HG03108 (cell line): Measurements from ENCODE around the gene ARL2BP.
"Not testable (repeated sequence)": the region's sequence is repeated elsewhere in the genome, so short reads cannot be mapped to it uniquely, and the experiment has no call there.

Source experiments
- ATAC-seq: cut with Tn5 transposase; IDR thresholded peaks from one replicate; pipeline ENCODE4 v1.9.1; 2021; ENCODE audit warnings: moderate library complexity; ENCODE audit not compliant: unreplicated experiment

Gene ARL2BP

DNA sequence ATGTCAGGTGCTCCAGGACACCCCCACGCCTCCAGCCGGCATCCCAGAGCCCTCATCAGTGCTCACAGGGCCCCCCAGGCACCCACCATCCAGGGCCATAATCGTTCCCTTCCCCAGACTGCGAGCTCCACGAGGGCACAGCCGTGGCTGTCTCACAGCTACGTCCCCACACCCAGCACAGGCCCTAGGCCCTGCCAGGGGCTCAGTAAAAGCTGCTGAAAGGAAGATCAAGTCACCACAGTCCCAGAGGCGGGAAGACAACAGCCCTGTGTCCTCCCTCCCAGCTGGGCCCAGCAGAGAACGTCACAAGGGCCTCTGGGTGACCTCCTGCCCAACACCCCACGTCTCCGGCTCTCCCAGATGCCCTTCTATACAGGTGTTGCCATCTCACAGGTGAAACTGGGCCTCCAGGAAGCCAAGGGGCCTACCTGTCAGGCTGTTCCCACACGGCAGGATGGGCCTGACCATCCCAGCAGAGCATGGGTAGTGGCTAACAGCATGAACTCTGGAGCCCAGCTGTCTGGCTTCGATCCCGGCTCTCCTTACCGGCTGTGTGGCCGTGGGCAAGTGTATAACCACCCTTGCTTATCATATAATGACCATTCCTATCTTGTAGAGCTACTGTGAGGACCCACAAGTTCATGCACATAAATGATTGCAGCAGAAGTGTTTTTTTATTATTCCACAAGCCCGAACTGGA lies 17.9 kb downstream of the ARL2BP start:
- ATAC-seq: no peak

DNA sequence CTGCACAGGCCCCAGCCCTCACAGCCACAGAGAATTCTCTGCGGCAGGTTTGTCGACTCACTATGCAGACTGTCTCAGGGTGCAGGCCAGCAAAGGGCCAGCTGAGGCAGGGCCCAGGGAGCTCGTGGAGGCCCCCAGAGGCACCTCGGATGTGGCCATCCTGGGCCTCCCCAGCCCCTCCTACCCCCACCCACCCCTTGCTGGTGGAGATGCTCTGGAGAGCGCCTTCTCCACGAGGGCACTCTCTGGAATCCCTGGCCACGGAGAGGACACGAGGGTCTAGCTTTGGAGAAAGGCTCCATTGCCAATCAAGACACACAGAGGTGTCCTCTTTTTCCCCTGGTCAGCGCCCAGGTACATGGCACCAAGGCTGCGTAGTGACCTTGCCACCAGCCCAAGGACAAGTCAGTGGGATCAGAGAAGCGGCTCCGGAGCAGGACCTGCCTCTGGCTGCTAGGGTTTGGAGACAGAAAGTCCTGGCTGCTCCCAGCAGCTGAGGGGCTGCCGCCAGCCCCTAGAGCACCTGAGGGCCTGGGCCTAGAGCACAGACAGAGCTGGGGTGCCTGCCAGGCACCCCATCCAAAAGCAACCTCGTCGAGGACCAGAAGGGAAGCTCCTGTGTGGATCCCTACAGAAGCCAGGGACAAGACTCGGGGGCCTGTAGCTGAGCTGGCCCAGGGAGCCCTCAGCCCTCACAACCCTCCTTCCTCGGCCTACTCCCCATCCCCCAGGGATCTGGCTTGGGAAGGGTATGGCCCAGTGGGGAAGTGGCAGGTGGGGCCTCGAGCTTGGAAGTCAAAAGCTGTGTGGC lies 18.7 kb downstream of the ARL2BP start:
- ATAC-seq: no peak

DNA sequence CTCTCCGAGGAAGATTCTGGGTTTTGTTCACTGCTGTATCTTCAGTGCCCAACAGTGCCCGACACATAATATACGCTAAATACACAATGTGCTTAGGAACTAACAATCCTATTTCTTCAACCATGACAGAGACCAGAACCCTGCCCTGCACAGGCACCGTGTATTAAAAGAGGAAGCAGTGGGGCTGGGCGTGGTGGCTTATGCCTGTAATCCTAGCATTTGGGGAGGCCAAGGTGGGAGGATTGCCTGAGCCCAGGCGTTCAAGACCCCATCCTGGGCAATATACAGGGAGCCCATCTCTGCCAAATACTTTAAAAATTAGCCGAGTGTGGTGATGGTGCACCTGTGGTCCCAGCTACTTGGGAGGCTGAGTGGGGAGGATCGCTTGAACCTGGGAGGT lies 19.3 kb downstream of the ARL2BP start:
- no peak for ATAC-seq

DNA sequence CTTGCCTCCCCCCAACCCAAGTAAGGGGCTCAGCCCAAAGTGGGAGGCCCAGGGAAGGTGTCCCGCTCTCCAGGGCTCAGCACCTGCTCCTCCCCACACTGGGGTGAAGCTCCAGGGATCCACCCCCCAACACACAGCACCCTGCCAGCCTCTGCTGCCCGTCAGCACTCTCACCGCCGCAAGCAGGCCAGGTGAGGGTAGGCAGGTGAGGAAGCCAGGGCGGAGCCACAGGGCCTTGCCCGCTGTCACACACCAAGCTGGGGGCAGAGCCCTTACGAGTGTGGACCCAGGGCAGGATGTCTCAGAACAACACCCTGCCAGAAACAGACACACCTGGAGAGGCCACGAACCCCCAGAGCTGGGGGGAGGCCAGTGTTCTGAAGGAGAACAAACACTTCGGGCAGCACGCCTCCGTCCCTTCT lies 19.9 kb downstream of the ARL2BP start:
- no peak for ATAC-seq

DNA sequence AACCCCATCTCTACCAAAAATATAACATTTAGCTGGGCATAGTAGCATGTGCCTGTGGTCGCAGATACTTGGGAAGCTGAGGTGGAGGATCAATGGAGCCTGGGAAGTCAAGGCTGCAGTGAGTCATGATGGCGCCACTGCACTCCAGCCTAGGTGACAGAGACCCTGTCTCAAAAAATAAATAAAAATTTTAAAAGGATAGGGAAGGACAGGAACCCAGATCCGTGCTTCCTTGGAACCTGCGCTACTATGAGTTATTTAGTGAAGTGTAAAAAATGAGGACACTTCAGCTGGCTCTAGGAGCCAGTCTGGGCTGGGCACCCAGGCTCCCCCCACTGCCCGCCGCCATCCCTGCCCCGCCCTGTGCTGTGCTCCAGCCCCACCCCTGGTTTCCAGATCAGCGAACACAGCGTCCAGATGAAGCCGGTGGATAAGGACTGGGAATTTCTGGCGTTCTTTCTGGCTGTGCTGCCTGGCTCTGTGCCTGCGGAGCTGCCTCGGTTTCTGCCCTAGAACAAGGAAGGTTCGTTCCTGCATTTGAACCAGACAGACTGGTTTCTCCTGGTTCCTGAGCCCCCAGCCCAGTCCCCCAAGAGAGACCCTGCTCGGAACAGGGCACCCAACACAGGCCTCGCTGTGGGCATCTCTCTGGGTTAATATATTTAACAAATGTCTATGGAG lies 20.9 kb downstream of the ARL2BP start:
- ATAC-seq: no peak

DNA sequence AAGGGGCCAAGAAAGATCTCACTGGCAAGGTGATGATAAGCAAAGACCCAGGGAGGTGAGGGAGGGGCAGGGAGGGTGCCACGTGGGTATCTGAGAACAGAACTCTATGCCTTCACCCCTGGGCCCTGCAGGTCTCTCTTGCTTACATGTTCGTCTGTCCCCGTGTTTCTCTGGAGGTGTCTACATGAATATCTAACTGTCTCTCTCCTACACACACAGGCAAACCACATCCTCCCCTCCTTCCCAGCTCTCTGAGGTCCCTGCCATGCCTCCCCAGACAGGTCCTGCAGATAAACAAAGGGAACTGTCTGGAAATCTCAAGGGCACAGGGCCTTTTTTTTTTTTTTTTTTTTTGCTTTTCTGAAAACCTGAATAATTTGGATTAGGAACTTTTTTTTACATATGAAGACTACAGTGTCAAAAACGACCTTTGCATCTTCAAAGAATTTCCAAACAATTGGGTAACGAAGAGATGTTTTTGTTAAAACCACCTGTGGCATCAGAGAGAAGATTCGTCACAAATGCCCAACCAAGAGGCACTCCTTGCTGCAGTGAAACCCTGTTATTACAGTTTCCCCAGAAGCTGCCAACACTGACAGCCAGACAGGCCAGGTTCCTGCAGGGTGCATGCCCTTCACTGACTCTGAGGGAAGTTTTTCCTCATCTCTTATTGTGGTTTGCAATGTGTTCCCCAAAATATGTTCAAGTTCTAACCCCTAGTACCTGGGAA lies 21.6 kb downstream of the ARL2BP start:
- no peak for ATAC-seq

DNA sequence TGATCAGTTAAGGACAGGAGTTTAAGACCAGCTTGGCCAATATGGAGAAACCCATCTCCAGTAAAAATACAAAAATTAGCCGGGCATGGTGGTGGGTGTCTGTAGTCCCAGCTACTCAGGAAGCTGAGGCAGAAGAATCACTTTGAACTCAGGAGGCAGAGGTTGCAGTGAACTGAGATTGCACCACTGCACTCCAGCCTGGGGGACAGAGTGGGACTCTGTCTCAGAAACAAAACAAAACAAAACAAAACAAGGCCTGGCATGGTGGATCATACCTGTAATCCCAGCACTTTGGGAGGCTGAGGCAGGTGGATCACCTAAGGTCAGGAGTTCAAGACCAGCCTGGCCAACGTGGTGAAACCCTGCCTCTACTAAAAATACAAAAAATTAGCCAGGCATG lies 22.3 kb downstream of the ARL2BP start:
- ATAC-seq: not testable (repeated sequence)

DNA sequence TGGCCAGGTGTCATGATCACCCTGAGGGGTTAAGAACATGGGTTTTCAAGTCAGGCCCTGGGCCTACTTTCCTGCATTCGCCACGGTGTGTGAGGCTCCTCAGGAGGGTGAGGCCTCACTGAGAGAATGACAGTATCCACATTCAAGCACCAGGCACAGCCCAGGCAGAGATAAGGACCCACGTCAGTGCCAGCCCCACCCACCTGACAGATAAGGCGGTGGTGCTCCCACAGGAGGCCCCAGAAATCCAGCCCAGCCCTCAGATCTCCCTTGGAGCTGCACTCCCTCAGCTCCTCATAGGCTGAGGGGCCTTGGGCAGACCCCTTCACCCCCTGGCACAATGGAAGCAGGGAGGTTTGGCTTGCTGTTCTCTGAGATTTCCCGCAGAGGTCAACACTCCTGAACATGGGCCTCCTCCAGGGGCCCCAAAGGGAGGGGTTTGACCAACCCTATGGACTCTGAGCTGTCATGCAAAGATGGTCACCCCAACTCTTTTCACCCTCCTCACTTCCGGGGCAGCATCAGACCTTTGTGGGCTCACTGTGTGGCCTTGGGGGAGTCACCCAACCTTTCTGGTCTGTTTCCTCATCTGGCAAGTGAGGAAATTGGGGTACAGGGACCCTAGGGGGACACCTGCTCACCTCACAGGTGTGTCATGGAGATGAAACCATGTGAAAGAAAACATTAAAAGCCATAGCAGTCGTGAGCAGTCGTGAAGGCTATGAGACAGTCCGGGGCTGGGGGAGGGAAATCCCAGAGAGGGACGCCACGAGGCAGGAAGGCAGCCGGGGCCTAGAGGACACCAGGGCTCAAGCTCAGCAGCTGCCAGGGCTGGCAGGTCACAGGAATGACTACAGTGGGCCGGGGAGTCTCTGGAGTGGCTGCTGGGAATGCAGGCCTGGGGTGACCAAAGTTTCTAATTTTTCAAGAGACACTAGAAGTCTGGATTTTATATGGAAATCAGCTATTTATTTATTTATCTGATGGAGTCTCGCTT lies 24.0 kb downstream of the ARL2BP start:
- no peak for ATAC-seq

DNA sequence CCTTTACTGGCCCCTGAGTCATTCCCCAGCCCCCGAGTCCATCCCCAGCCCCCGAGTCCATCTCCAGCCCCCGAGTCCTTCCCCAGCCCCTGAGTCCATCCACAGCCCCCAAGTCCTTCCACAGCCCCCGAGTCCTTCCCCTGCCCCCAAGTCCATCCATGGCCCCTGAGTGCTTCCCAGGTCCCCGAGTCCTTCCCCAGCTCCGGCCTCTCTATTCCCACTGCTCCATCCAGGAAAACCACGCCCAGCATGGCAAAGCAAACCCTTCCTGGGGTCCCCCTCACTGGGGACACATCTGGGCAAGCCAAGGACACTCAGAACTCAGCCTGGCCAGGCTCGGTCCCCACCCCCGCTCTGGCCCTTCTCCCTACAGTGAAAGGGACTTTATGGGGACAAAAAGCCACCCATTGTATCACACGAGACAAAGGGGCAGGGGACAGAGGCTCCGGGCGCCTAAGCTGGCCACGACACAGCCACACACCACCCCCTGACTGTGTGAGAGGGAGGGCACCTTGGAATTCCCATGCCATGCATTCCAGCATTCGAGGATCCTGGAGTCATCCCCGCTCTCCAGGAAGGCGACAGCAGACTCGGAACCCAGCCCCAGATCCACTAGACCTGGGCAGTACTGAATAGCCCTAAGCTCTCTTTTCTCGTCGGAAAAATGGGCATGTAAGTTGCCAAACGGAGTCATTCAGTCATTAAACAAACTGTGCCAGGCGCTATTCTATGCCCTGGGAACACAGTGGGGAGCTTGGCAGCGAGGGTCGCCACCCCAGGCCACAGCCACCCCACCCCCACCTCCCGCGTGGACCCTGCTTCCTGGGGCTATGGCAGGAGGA lies 25.4 kb downstream of the ARL2BP start:
- ATAC-seq: no peak

DNA sequence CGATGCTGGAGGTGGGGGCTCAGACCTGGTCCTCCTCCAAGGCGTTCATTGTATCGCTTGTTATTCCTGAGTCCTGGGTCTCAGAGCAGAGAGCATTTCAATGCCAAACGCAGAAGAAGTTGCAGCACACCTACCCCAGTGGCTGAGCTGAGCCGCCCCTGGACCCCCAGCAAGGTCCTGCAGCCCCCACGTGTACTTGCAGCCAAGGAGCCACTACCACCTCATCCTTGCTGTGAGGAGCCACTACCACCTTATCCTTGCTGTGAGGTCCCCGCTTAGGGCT lies 25.9 kb downstream of the ARL2BP start:
- ATAC-seq: no peak

DNA sequence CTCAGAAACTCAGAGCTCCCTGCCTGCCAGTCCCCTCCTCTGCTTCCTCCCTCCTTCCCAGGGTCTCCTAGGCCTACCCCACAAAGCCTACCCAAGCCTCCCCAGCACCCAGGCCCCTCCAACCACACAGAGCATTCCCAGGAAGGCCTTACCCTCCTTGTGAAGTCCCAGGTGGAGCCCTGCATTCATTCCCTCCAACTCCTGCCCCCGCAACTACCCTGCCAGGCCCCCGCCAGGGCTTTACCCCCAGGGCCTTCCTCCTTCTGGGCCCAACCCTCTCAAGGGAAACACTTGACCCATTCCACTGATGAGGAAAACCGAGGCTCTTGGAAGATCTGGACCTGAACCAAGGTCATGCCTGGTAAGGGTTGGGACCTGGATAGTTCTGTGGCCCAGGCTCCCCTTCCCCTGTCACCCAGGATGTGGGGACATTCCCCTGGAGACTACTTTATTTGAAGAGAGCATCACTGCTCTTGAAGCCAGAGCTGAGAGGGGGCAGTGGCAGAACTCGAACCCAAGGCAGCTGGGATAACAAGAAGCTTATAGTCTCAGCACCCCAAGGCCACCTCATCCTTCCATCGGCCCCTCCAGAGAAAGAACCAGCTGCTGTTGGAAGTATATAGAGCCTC lies 26.9 kb downstream of the ARL2BP start:
- no peak for ATAC-seq

DNA sequence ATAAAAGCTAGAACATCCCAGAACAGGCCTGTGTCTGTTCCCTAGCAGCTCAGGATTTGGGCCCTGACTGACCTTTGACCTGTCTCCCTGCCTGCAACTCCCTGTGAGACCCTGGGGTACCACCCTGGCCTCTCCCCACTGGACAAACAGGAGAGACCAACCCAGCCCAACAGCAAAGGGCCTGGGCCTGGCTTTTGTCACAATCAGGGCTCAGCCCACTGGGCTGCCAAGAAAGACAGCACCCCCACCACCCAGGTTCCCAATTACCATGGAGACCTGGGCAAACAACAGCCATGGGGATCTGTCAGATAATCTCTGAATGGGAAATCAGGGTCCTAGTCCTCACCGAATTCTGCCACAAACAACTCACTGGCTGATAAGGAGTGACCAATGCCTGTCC lies 28.3 kb downstream of the ARL2BP start:
- ATAC-seq: no peak

DNA sequence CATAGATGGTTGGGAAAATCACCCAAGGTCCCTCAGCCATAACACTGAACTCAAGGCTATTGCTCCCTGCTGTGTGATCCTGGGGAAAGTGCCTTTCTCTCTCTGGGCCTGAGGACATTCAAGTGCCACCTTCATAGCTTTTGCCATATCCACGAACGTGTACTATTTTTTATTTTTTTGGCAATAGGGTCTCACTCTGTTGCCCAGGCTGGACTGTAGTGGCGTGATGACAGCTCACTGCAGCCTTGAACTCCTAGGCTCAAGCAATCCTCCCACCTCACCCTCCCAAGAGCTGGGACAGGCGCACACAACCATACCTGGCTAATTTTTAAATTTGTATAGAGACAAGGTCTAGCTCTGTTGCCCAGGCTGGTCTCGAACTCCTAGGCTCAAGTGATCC lies 28.8 kb downstream of the ARL2BP start:
- ATAC-seq: no peak

DNA sequence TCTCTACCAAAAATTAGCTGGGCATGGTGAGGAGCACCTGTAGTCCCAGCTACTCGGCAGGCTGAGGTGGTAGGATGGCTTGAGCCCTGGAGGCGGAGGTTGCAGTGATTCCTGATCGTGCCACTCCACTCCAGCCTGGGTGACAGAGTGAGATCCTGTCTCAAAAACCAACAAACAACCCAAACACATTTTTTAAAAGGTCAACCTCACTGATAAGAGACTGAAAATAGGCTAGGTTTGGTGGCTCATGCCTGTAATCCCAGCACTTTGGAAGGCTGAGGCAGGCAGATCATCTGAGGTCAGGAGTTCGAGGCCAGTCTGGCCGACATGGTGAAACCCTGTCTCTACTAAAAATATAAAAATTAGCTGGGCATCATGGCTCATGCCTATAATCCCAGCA lies 30.9 kb downstream of the ARL2BP start:
- not testable (repeated sequence) for ATAC-seq

DNA sequence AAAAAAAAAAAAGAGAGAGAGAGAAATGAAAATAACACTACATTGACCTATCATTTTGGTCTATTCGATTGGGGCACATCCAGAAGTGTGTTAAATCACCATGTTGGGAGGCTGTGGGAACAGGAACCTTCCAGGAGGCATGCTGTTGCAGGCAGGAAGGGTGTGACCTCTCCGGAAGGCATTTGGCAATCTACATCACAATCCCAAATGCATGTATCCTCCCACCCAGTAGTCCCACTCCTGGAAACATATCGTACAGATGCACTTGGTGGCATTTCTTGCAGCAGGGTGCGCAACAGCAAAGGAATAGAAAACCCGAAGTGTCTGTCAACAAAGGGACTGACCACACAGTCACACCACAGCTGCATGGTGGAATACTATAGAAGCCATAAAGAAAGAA lies 31.5 kb downstream of the ARL2BP start:
- ATAC-seq: no peak

DNA sequence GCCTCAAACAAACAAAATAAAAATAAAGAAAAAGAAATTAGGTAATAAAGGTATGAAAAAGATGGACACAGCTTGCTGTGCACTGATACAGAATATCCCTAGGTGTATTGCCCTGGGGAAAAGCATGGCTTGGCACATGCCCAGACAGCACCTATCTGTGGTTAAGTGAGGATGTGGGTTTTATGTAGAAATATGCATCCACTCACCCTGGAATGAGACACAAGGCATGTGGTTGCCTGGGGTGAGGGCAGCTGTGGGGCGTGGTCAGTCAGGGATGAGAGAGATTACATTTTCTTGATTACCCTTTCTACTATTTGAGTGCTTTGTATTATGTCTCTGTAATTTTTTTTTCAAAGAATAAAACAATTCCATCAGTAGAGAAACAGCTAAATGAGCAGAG lies 32.5 kb downstream of the ARL2BP start:
- no peak for ATAC-seq

DNA sequence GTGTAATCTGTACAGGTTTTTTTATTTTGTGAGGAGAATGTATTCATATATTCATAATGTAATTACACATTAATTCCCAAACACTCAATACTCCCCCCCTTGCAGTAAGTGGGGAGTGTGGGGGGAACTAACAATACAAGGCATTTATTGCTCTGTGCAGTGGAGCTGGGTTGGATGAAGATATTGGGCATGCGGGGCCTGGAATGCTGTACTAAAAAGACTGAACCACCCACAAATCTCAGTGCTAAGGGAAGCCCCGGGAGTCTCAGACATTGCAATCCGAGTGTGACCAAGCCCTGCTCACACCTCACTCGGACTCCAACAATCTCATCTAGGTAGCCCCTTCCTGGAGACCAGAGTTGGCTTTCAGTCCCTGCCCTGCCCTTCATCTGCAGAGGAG lies 33.4 kb downstream of the ARL2BP start:
- ATAC-seq: no peak

DNA sequence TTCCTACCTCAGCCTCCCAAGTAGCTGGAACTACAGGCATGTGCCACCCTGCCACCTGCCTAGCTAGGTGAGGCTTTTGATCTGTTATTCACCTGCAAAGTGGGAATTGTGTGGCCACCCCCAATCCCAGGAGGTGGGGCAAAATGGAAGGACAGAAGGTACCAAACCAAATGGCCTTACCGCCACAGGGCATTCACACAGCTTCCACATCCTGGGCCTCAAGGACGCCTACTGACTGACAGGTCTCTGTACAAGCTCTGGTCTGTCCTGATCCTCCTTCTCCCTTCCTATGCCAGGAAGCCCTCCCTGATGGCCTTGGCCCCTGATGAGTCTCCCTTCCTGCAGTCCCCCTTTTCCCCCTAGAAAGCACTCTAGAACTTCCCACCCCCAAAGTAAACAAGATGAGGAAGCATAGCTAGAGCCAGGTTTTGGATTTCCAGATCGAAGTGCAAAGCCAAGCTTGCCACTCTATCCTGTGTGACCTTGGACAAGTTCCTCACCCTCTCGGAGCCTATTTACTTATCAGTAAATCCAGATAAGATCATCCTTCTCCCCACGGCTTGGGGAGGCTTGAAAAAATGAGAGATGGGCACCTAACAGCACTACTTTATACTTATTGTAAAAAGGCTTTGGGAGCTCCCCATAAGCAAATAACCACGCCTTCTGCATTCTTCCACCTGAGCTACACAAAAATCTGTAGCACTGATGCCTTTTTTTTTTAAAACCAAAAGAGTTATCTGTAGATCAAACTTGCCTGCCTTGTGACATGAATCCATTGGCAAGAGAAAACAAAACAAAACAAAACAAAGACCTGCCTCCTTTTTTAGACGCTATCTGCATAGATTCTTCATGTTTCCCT lies 35.0 kb downstream of the ARL2BP start:
- no peak for ATAC-seq
